SK-N-SH (cell line): ENCODE data around the gene SRSF7. TPM values are rescaled to one million over a fixed set of nuclear protein-coding genes. Genes with fewer than 3 reads are reported as not detected.
"Not testable (repeated sequence)": the region's sequence is repeated elsewhere in the genome, so short reads cannot be mapped to it uniquely, and the experiment has no call there.

Experiments used
- CTCF ChIA-PET: fragments of 300-600, 350-600 bp; formaldehyde crosslinking; extraction: SDS; loops from one replicate; lab custom pipeline; 2021; lab: Yijun Ruan, JAX
- POLR2A ChIA-PET: fragments of 350-600 bp; sonication (Branson Sonifier 250); formaldehyde crosslinking; extraction: SDS; loops from one replicate; lab custom pipeline; 2020; ENCODE audit warnings: antibody characterized with exemption, inconsistent platforms; lab: Yijun Ruan, JAX
- DNase-seq: peaks from one replicate; pipeline ENCODE4 v3.0.0; 2012
- H2AFZ ChIP-seq: fragments of 200-600 bp; sonication (generic); 2 replicates; pipeline ENCODE4 v1.8.1; 2016; ENCODE audit warnings: antibody characterized with exemption, mild to moderate bottlenecking, low read depth
- H3F3A ChIP-seq: fragments of 200-600 bp; sonication (generic); replicated peaks from 2 replicates; pipeline ENCODE3; 2016; ENCODE audit warnings: antibody characterized with exemption, mild to moderate bottlenecking; ENCODE audit not compliant: insufficient read depth
- H3K27ac ChIP-seq, 2 experiments: fragments of 200-500 bp in 1 of 2; fragments of 200-600 bp in 1 of 2; sonication (Bioruptor generic) in 1 of 2; sonication (generic), shearing (Covaris generic) in 1 of 2; 2 replicates each; pipeline versions ENCODE4 v1.5.1 to v1.6.1; 2014 to 2016; ENCODE audit warnings: low read depth in 2 of 2, inconsistent platforms in 1 of 2, low read length in 1 of 2, mild to moderate bottlenecking in 1 of 2, mixed read lengths in 1 of 2
- H3K27me3 ChIP-seq: fragments of 200-600 bp; sonication (generic), shearing (Covaris generic); 2 replicates; pipeline ENCODE4 v1.6.1; 2016; ENCODE audit warnings: mixed run types; ENCODE audit not compliant: insufficient read depth
- H3K36me3 ChIP-seq, 2 experiments: fragments of 200-500 bp in 1 of 2; fragments of 200-600 bp in 1 of 2; sonication (Bioruptor generic) in 1 of 2; sonication (generic) in 1 of 2; replicated peaks in 1 of 2; 2 replicates each; pipeline versions ENCODE3 to v1.5.1; 2014 to 2016; ENCODE audit warnings: low read length in 1 of 2, mild to moderate bottlenecking in 1 of 2; ENCODE audit not compliant: insufficient read depth in 2 of 2, control insufficient read depth in 1 of 2
- H3K4me1 ChIP-seq, 2 experiments: fragments of 200-500 bp in 1 of 2; fragments of 200-600 bp in 1 of 2; sonication (Bioruptor generic) in 1 of 2; sonication (generic), shearing (Covaris generic) in 1 of 2; 2 replicates each; pipeline versions ENCODE4 v1.5.1 to v1.6.1; 2014 to 2016; ENCODE audit warnings: low read depth in 1 of 2, low read length in 1 of 2, mixed run types in 1 of 2; ENCODE audit not compliant: insufficient read depth in 2 of 2, control insufficient read depth in 1 of 2
- H3K4me2 ChIP-seq: fragments of 200-600 bp; sonication (generic), shearing (Covaris generic); 2 replicates; pipeline ENCODE4 v1.6.1; 2017; ENCODE audit warnings: mixed run types
- H3K4me3 ChIP-seq, 2 experiments: fragments of 200-500 bp in 1 of 2; fragments of 200-600 bp in 1 of 2; sonication (Bioruptor generic) in 1 of 2; sonication (generic), shearing (Covaris generic) in 1 of 2; 2 replicates each; pipeline versions ENCODE4 v1.5.1 to v1.8.1; 2014 to 2016; ENCODE audit warnings: low read depth in 2 of 2, inconsistent platforms in 1 of 2, low read length in 1 of 2, mild to moderate bottlenecking in 1 of 2, mixed read lengths in 1 of 2, moderate library complexity in 1 of 2
- H3K79me2 ChIP-seq: fragments of 200-600 bp; sonication (generic); 2 replicates; pipeline ENCODE4 v1.8.1; 2017; ENCODE audit warnings: mild to moderate bottlenecking; ENCODE audit not compliant: insufficient read depth
- H3K9ac ChIP-seq: fragments of 200-600 bp; sonication (generic); 2 replicates; pipeline ENCODE4 v1.6.1; 2017; ENCODE audit warnings: mixed run types
- H3K9me2 ChIP-seq: fragments of 200-600 bp; sonication (generic); 2 replicates; pipeline ENCODE4 v1.6.1; 2017; ENCODE audit warnings: mixed run types
- H3K9me3 ChIP-seq: fragments of 200-600 bp; sonication (generic); 2 replicates; pipeline ENCODE4 v1.6.1; 2017; ENCODE audit warnings: mixed run types, mild to moderate bottlenecking, moderate library complexity
- H4K20me1 ChIP-seq: fragments of 200-600 bp; sonication (generic); 2 replicates; pipeline ENCODE4 v1.6.1; 2017; ENCODE audit warnings: mild to moderate bottlenecking, mixed run types; ENCODE audit not compliant: insufficient read depth
- FOSL2 ChIP-seq: IDR thresholded peaks from 2 replicates; pipeline ENCODE4 v1.4.0; 2012; ENCODE audit warnings: low read depth, mild to moderate bottlenecking, moderate library complexity, borderline replicate concordance
- FOXJ3 ChIP-seq: sonication (generic); formaldehyde crosslinking; IDR thresholded peaks from 2 replicates; pipeline ENCODE4 v1.5.1; 2020; ENCODE audit warnings: mild to moderate bottlenecking, missing genetic modification reagents
- GABPA ChIP-seq: IDR thresholded peaks from 2 replicates; pipeline ENCODE4 v1.4.0; 2012; ENCODE audit warnings: low read depth, mild to moderate bottlenecking
- MAX ChIP-seq: IDR thresholded peaks from 2 replicates; pipeline ENCODE4 v1.4.0; 2012; ENCODE audit warnings: low read depth
- MXI1 ChIP-seq: IDR thresholded peaks from 2 replicates; pipeline ENCODE4 v1.6.1; 2012; ENCODE audit warnings: mild to moderate bottlenecking, low read depth, low read length, improper control_type of control experiment
- PBX3 ChIP-seq: IDR thresholded peaks from 2 replicates; pipeline ENCODE4; 2012
- RCOR1 ChIP-seq: fragments of 150-350 bp; IDR thresholded peaks from 2 replicates; pipeline ENCODE4 v1.6.1; 2017; ENCODE audit warnings: antibody characterized with exemption, low read length
- REST ChIP-seq: IDR thresholded peaks from 2 replicates; pipeline ENCODE4 v1.6.1; 2012; ENCODE audit warnings: mild to moderate bottlenecking, low read depth, low read length, moderate library complexity
- TEAD4 ChIP-seq: IDR thresholded peaks from 2 replicates; pipeline ENCODE4 v1.4.0; 2012; ENCODE audit warnings: mild to moderate bottlenecking, borderline replicate concordance; ENCODE audit not compliant: insufficient read depth
- USF1 ChIP-seq: IDR thresholded peaks from 2 replicates; pipeline ENCODE4 v1.4.0; 2012; ENCODE audit warnings: low read depth, borderline replicate concordance
- YY1 ChIP-seq: IDR thresholded peaks from 2 replicates; pipeline ENCODE4 v1.4.0; 2012; ENCODE audit warnings: low read depth, mild to moderate bottlenecking
- WGBS: methylation state at CpG from one replicate; pipeline ENCODE4 v1.1.6; 2017; ENCODE audit warnings: low lambda C conversion rate; 5-methylcytosine and 5-hydroxymethylcytosine counted together
- polyA plus RNA-seq, 3 experiments: library from polyadenylated mRNA; depleted of rRNA; stranded (reverse); fragments of >200 nt; gene quantifications; 2 replicates each; pipeline ENCODE4 v1.2.3, GENCODE V29; 2012

Gene SRSF7
- polyA plus RNA-seq, 1 of the 3 experiments (the other 2 are of a cell fraction), result 199 TPM

GRCh38 chr2:38792751-38793150, 41.6 kb upstream of the SRSF7 start:
- H3K27ac ChIP-seq, result no peak overlapping the region
- TF ChIP-seq FOSL2, result no peak
- peaks cover under 1 to 4% of the 10 kb centered on the region in 2 experiments for H3K36me3 ChIP-seq
- no peak overlapping the region for H3K9ac ChIP-seq
- no peaks in the 10 kb centered on the region for H3K79me2 ChIP-seq
- no peaks in the 10 kb centered on the region for H3K4me1 ChIP-seq
- H3F3A ChIP-seq, result peaks cover 2% of the 10 kb centered on the region
- no peaks in the 10 kb centered on the region for H3K27me3 ChIP-seq
- no peak overlapping the region for H2AFZ ChIP-seq
- H3K4me2 ChIP-seq, result no peak overlapping the region
- H4K20me1 ChIP-seq, result no peaks in the 10 kb centered on the region
- no peak for DNase-seq
- no peaks in the 10 kb centered on the region for H3K9me3 ChIP-seq
- 50% methylated on average over 2 of the region's 2 CpGs for WGBS
- ChIA-PET CTCF (interaction anchor here (1.6 kb wide), 2 partner anchors 189 to 211 kb away, joined by 3 to 4 read pairs; no protein-coding TSS in a partner anchor), POLR2A (no interaction called here)
- H3K4me3 ChIP-seq, result no peak overlapping the region
- H3K9me2 ChIP-seq, result no peaks in the 10 kb centered on the region

- H3K79me2 ChIP-seq, H3K9me2 ChIP-seq, H3K4me3 ChIP-seq, H3F3A ChIP-seq, H2AFZ ChIP-seq, H3K36me3 ChIP-seq, H3K4me2 ChIP-seq, POLR2A ChIA-PET, H3K4me1 ChIP-seq, H3K9ac ChIP-seq, DNase-seq, H3K9me3 ChIP-seq, H4K20me1 ChIP-seq, H3K27ac ChIP-seq, H3K27me3 ChIP-seq: not testable (repeated sequence)
- CTCF ChIA-PET, result interaction anchor here (1.6 kb wide), 2 partner anchors 189 to 211 kb away, joined by 3 to 4 read pairs; no protein-coding TSS in a partner anchor
- 94% methylated on average over 8 of the region's 8 CpGs for WGBS
These were observed 41.2 kb upstream of the SRSF7 start for GRCh38 chr2:38792321-38792720.

- Histone ChIP-seq H3K9me2 (no peaks in the 10 kb centered on the region), H3K27ac (no peak overlapping the region), H4K20me1 (no peaks in the 10 kb centered on the region), H2AFZ (no peak overlapping the region), H3K9me3 (no peaks in the 10 kb centered on the region), H3F3A (no peaks in the 10 kb centered on the region), H3K4me3 (no peak overlapping the region), H3K4me1 (no peaks in the 10 kb centered on the region), H3K27me3 (no peaks in the 10 kb centered on the region), H3K36me3 (no peaks in the 10 kb centered on the region), H3K79me2 (no peaks in the 10 kb centered on the region), H3K4me2 (no peak overlapping the region), H3K9ac (no peak overlapping the region)
- whole genome bisulfite sequencing, result 76% methylated on average over 1 of the region's 1 CpG
- no peak for TF ChIP-seq TEAD4
- no peak for DNase-seq
- CTCF ChIA-PET, result no interaction called here
- POLR2A ChIA-PET, result no interaction called here
These were observed 40.6 kb upstream of the SRSF7 start for GRCh38 chr2:38791744-38792143.

GRCh38 chr2:38789691-38790090, 38.5 kb upstream of the SRSF7 start:
- H3K4me1 ChIP-seq, result no peaks in the 10 kb centered on the region
- no peak overlapping the region for H2AFZ ChIP-seq
- H3K4me3 ChIP-seq, result no peak overlapping the region
- H3F3A ChIP-seq, result no peaks in the 10 kb centered on the region
- no peaks in the 10 kb centered on the region for H3K79me2 ChIP-seq
- no peak overlapping the region for H3K27ac ChIP-seq
- CTCF ChIA-PET, result interaction anchor here (0.7 kb wide), 1 partner anchor 25 kb away, joined by 3 read pairs; no protein-coding TSS in a partner anchor
- H4K20me1 ChIP-seq, result no peaks in the 10 kb centered on the region
- H3K36me3 ChIP-seq, result no peaks in the 10 kb centered on the region
- 86% methylated on average over 14 of the region's 14 CpGs for WGBS
- H3K4me2 ChIP-seq, result no peak overlapping the region
- DNase-seq, result no peak
- no peak overlapping the region for H3K9ac ChIP-seq
- H3K9me3 ChIP-seq, result no peaks in the 10 kb centered on the region
- no peaks in the 10 kb centered on the region for H3K9me2 ChIP-seq
- POLR2A ChIA-PET, result no interaction called here
- H3K27me3 ChIP-seq, result no peaks in the 10 kb centered on the region
- TF ChIP-seq MAX (no peak), USF1 (no peak), FOXJ3 (CRISPR knock-in tag) (no peak), GABPA (no peak), REST (no peak), RCOR1 (no peak), PBX3 (no peak), YY1 (no peak), MXI1 (no peak)
